HFFc6 (cell line): ENCODE data around the gene LAMA3. TPM values are rescaled to one million over a fixed set of nuclear protein-coding genes. Genes with fewer than 3 reads are reported as not detected.
A peak's percentile ranks its signal among the peaks of the same experiment; 100 is the strongest.

Experiments
- DNase-seq: peaks from one replicate; pipeline ENCODE4 v3.0.0-alpha.2; 2018
- H3K27ac Mint-ChIP-seq: 2 replicates; pipeline ENCODE4 v1.8.0; 2020; ENCODE audit warnings: mild to moderate bottlenecking, mixed read lengths
- H3K27me3 Mint-ChIP-seq: 2 replicates; pipeline ENCODE4 v1.8.0; 2021; ENCODE audit warnings: mild to moderate bottlenecking, moderate library complexity, mixed read lengths; ENCODE audit not compliant: insufficient read depth
- H3K36me3 Mint-ChIP-seq: 2 replicates; pipeline ENCODE4 v1.8.0; 2021; ENCODE audit warnings: low read depth, mixed read lengths
- H3K4me1 Mint-ChIP-seq: 2 replicates; pipeline ENCODE4 v1.8.0; 2020; ENCODE audit warnings: low read depth, mixed read lengths
- H3K4me3 Mint-ChIP-seq: 2 replicates; pipeline ENCODE4 v1.8.0; 2020; ENCODE audit warnings: mild to moderate bottlenecking, moderate library complexity, mixed read lengths
- H3K9me3 Mint-ChIP-seq: 2 replicates; pipeline ENCODE4 v1.8.0; 2020; ENCODE audit warnings: mild to moderate bottlenecking, mixed read lengths
- total RNA-seq, 6 experiments: library from RNA; stranded (reverse); fragmentation: NEBNext Ultra II Directional; extraction: Animal tissue kit (Norgen Biotek cat#: 25700); gene quantifications; 2 replicates in 1 of 6; 3 replicates in 5 of 6; pipeline ENCODE4 v1.2.3, GENCODE V29; 2021
- TF ChIP-seq, protein P1 (sequence below): fragments of 200-600 bp; sonication (generic); IDR thresholded peaks from 2 replicates; pipeline ENCODE4 v1.5.0; 2021; ENCODE audit warnings: antibody characterized with exemption, mild to moderate bottlenecking

Gene LAMA3
- total RNA-seq, 6 experiments from 2014 or later = 0.46 to 1.6 (median 0.54) TPM

DNA sequence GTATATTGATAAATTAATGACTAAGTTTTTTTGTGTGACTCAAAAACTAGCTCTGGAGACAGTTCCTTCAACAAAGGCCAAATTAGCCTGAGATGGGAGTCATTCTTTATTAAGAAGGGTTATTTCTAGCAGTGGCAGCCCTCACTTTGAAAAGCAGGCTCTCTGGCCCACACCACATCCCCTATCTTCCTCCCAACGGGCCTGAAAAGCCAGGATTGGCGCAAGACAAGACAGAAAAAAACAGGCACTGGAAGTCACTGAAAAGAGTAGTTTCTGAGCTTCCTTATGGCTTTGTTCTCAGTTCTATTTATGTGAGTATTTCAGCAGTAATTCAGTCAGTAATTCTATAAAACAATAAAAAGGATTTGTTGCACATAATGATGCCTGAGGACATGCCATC, 149.0 kb downstream of the LAMA3 start:
- no peaks in the 10 kb centered on the region; the same call in 1 of the 2 replicates for H3K27me3 Mint-ChIP-seq
- H3K4me1 Mint-ChIP-seq = peaks cover 55% of the 10 kb centered on the region
- DNase-seq = no peak
- peak overlapping the region; percentile 95 for H3K27ac Mint-ChIP-seq
- H3K9me3 Mint-ChIP-seq = no peaks in the 10 kb centered on the region
- TF ChIP-seq, protein P1, sequence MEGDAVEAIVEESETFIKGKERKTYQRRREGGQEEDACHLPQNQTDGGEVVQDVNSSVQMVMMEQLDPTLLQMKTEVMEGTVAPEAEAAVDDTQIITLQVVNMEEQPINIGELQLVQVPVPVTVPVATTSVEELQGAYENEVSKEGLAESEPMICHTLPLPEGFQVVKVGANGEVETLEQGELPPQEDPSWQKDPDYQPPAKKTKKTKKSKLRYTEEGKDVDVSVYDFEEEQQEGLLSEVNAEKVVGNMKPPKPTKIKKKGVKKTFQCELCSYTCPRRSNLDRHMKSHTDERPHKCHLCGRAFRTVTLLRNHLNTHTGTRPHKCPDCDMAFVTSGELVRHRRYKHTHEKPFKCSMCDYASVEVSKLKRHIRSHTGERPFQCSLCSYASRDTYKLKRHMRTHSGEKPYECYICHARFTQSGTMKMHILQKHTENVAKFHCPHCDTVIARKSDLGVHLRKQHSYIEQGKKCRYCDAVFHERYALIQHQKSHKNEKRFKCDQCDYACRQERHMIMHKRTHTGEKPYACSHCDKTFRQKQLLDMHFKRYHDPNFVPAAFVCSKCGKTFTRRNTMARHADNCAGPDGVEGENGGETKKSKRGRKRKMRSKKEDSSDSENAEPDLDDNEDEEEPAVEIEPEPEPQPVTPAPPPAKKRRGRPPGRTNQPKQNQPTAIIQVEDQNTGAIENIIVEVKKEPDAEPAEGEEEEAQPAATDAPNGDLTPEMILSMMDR = no peak
- H3K4me3 Mint-ChIP-seq = peak overlapping the region; percentile 86
- H3K36me3 Mint-ChIP-seq = peaks cover 6% of the 10 kb centered on the region; the same call in 1 of the 2 replicates

DNA sequence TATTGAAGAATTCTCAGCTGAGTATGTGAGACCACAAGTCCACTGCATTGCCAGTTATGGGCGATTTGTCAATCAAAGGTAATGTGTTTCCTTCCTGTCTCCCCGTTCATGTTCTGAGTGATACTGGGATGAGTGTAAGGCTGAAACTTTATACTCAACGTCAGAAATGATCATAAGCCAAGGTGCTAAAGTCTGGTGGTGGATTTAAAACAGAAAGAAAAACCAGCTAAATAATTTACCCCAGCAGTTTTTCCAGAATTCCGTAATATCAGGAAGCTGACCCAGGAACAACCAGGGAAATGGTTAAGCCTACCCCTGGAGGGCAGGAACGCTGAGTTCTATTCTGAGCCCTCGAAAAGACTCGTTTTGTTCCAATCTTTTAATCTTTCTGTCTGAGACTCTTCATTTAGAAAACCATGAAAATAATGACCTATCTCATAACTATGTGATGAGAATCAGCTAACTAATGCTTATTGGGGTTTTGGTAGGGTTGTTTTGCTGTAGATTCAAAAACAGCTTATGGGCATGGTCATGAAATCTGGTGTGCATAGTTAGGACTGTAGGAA, 149.6 kb downstream of the LAMA3 start:
- peak overlapping the region; percentile 86 for H3K4me3 Mint-ChIP-seq
- peak; percentile 79 for DNase-seq
- H3K36me3 Mint-ChIP-seq = peaks cover 6% of the 10 kb centered on the region; the same call in 1 of the 2 replicates
- peak overlapping the region; percentile 95 for H3K27ac Mint-ChIP-seq
- no peaks in the 10 kb centered on the region; the same call in 1 of the 2 replicates for H3K27me3 Mint-ChIP-seq
- TF ChIP-seq, protein P1 = no peak
- H3K9me3 Mint-ChIP-seq = no peaks in the 10 kb centered on the region
- H3K4me1 Mint-ChIP-seq = peaks cover 62% of the 10 kb centered on the region

DNA sequence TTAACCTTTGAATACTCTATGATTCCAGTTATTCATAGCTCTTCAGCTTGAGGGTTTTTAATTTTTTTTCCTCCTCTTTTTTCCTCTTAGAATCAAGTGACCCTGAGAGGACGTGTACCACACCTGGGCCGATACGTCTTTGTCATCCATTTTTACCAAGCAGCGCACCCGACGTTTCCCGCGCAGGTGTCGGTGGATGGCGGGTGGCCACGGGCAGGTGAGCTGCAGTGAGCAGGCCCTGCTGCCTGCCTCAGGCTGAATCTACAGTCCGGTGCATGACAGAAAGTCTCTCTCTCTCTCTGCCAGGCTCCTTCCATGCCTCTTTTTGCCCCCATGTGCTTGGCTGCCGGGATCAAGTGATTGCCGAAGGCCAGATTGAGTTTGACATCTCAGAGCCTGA, 153.1 kb downstream of the LAMA3 start:
- H3K4me1 Mint-ChIP-seq = peaks cover 55% of the 10 kb centered on the region
- TF ChIP-seq, protein P1 = no peak
- peaks cover 6% of the 10 kb centered on the region; the same call in 1 of the 2 replicates for H3K36me3 Mint-ChIP-seq

DNA sequence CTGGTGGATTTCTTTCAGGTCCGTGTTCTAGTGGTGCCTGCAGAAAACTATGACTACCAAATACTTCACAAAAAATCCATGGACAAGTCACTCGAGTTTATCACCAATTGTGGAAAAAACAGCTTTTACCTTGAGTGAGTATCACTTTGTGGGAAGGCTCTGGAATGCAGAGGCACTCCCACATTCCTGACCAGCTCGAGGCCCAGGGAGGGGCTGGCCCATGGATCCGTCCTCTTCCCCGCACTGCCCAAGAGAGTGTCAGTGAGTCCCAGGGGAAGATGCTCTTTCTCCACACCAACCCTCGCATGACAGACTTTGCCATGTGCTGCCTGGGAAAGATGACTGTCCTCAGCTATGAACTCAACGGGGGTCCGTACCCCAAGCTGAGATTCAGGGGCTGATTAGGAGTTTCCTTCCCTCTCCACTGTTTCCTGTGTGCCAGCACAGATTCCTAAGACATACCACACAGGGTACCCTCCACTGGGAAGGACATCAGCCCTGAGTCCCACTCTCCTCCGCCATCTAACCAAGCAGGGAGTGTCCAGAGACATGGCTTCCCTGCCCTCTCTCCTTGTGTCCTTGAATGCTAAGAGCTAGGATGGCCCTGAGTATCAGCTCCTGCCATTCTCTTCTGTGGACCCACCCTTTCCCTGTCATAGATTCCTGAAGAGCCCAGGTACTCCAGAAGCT, 155.9 kb downstream of the LAMA3 start:
- peaks cover 27% of the 10 kb centered on the region for H3K4me1 Mint-ChIP-seq
- peaks cover 2% of the 10 kb centered on the region for H3K27me3 Mint-ChIP-seq
- H3K4me3 Mint-ChIP-seq = peak overlapping the region; percentile 22; the same call in 1 of the 2 replicates
- peak overlapping the region; percentile 66 for H3K27ac Mint-ChIP-seq
- TF ChIP-seq, protein P1 = no peak
- peaks cover 6% of the 10 kb centered on the region; the same call in 1 of the 2 replicates for H3K36me3 Mint-ChIP-seq
- H3K9me3 Mint-ChIP-seq = no peaks in the 10 kb centered on the region
- peak; percentile 49 for DNase-seq

More for the DNA sequence above, 153.1 kb downstream of the LAMA3 start:
- Mint-ChIP-seq H3K27me3 (no peaks in the 10 kb centered on the region; the same call in 1 of the 2 replicates), H3K27ac (no peak overlapping the region), H3K4me3 (no peak overlapping the region), H3K9me3 (no peaks in the 10 kb centered on the region)
- DNase-seq = no peak

DNA sequence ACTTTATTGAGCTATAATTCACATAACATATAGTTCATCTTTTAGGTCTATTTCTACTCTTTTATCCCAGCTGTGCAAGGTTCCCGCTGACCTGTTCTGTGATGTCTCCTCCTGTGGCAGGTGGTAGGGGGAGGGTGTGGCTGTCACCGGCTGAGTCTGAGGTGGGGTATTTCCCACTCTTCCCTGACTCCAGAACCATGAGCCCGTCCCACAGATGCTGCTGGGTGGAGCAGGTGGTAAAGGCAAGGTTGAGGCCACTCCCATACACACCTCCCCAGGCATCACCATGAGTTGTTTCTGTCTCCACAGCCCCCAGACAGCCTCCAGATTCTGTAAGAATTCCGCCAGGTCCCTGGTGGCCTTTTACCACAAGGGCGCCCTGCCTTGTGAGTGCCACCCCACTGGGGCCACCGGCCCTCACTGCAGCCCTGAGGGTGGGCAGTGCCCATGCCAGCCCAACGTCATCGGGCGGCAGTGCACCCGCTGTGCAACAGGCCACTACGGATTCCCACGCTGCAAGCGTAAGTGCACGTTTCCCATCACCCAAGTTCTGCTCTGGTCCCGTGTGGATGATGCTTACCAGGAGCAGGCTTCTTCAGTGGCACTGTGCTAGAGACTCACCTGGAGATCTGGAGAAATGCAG, 156.9 kb downstream of the LAMA3 start:
- H3K4me3 Mint-ChIP-seq = no peak overlapping the region
- no peaks in the 10 kb centered on the region for H3K9me3 Mint-ChIP-seq
- H3K4me1 Mint-ChIP-seq = peaks cover 26% of the 10 kb centered on the region
- DNase-seq = no peak
- TF ChIP-seq, protein P1 = no peak
- H3K27ac Mint-ChIP-seq = no peak overlapping the region
- peaks cover 6% of the 10 kb centered on the region; the same call in 1 of the 2 replicates for H3K36me3 Mint-ChIP-seq
- peaks cover 2% of the 10 kb centered on the region for H3K27me3 Mint-ChIP-seq
